Esophagus squamous epithelium (tissue), 4 donors: Measurements from ENCODE around the gene TNFAIP8L1.

Source experiments
- POLR2A ChIP-seq, 4 donors: fragments of 450-650 bp; IDR thresholded peaks; one replicate each; pipeline ENCODE4 v1.6.1; 2017; ENCODE audit warnings: antibody characterized with exemption in 4 of 4, mild to moderate bottlenecking in 4 of 4, moderate library complexity in 3 of 4
- TF ChIP-seq, protein P1 (sequence below), 6 experiments: fragments of 450-650 bp in 4 of 6; fragments of 200-600 bp in 2 of 6; sonication (generic) in 2 of 6; IDR thresholded peaks; one replicate each; pipeline ENCODE4 v1.5.1; 2016 to 2019; ENCODE audit warnings: antibody characterized with exemption in 6 of 6, mild to moderate bottlenecking in 4 of 6, moderate library complexity in 4 of 6

DNA sequence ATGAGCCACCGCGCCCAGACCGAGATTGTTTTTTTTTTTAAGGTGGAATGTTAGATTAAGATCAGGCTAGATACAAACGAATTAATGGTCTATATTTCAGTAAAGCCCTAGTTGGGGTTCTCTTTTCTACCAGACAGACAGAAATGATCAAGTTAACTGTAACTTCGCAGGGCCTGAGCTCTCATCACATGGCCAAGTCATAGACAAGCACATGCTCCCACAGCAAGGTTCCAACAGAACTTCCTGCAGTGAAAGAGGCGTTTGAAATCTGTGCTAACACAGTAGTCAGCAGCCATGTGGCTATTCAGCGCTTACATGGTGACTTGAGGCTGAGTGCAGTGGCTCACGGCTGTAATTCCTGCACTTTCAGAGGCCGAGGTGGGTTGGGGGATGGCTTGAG is 45.1 kb upstream of the TNFAIP8L1 start:
- TF ChIP-seq, protein P1, sequence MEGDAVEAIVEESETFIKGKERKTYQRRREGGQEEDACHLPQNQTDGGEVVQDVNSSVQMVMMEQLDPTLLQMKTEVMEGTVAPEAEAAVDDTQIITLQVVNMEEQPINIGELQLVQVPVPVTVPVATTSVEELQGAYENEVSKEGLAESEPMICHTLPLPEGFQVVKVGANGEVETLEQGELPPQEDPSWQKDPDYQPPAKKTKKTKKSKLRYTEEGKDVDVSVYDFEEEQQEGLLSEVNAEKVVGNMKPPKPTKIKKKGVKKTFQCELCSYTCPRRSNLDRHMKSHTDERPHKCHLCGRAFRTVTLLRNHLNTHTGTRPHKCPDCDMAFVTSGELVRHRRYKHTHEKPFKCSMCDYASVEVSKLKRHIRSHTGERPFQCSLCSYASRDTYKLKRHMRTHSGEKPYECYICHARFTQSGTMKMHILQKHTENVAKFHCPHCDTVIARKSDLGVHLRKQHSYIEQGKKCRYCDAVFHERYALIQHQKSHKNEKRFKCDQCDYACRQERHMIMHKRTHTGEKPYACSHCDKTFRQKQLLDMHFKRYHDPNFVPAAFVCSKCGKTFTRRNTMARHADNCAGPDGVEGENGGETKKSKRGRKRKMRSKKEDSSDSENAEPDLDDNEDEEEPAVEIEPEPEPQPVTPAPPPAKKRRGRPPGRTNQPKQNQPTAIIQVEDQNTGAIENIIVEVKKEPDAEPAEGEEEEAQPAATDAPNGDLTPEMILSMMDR (IDR thresholded peaks at IDR 0.05) = no peak
- TF ChIP-seq POLR2A (IDR thresholded peaks at IDR 0.05) = no peak
